Parathyroid adenoma (tissue), 2 donors: ENCODE measurements around the gene PTPRQ.

ENCODE experiments used
- H2AFZ ChIP-seq: fragments of 300-600 bp; sonication (generic); one replicate; pipeline ENCODE4 v1.7.0; 2017; ENCODE audit warnings: antibody characterized with exemption, mild to moderate bottlenecking
- H3K27ac ChIP-seq: fragments of 300-600 bp; sonication (generic); one replicate; pipeline ENCODE4 v1.7.0; 2017
- H3K27me3 ChIP-seq: fragments of 300-600 bp; sonication (generic); one replicate; pipeline ENCODE4 v1.7.0; 2017; ENCODE audit warnings: low read length; ENCODE audit not compliant: control insufficient read depth, insufficient read depth
- H3K36me3 ChIP-seq: fragments of 300-600 bp; sonication (generic); one replicate; pipeline ENCODE4 v1.7.0; 2017; ENCODE audit warnings: low read length; ENCODE audit not compliant: control insufficient read depth, insufficient read depth
- H3K4me1 ChIP-seq: fragments of 300-600 bp; sonication (generic); one replicate; pipeline ENCODE4 v1.7.0; 2017; ENCODE audit warnings: control low read depth
- H3K4me2 ChIP-seq: fragments of 300-600 bp; sonication (generic); one replicate; pipeline ENCODE4 v1.7.0; 2017; ENCODE audit warnings: low read length
- H3K4me3 ChIP-seq: fragments of 300-600 bp; sonication (generic); one replicate; pipeline ENCODE4 v1.7.0; 2017; ENCODE audit warnings: low read depth, low read length
- H3K79me2 ChIP-seq: fragments of 300-600 bp; sonication (generic); one replicate; pipeline ENCODE4 v1.7.0; 2017; ENCODE audit warnings: control low read depth
- H3K9ac ChIP-seq: fragments of 300-600 bp; sonication (generic); one replicate; pipeline ENCODE4 v1.7.0; 2017; ENCODE audit warnings: mild to moderate bottlenecking
- H3K9me3 ChIP-seq: fragments of 300-600 bp; sonication (generic); one replicate; pipeline ENCODE4 v1.7.0; 2017; ENCODE audit warnings: low read length; ENCODE audit not compliant: control insufficient read depth
- TF ChIP-seq, protein P1 (sequence below): fragments of 300-600 bp; sonication (generic); IDR thresholded peaks from one replicate; pipeline ENCODE4 v1.7.0; 2017; ENCODE audit warnings: antibody characterized with exemption, mild to moderate bottlenecking
- donor health status: primary hyperparathyroidism.

PTPRQ gene

DNA sequence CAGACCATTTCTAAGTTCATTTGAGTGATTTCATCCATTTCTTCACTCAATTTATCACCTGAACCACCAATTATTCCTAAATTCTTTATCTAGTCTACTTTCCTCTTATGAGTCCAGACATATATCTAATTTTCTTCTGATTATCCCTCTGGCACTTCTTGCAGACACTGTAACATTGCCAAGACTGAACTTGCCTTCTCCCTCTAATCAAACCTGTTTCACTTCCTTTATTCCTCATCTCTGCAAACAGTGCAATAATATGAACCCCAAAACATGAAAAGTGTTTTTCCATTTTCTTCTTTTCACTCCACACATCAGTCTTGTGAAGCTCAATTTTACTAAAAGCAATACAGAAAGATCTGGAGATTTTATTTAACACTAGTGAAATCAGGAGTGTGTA lies 37.8 kb upstream of the PTPRQ start:
- H3K4me1 ChIP-seq = no peaks in the 10 kb centered on the region
- no peak overlapping the region for H3K4me2 ChIP-seq
- H3K9me3 ChIP-seq = no peaks in the 10 kb centered on the region
- H3K4me3 ChIP-seq = no peak overlapping the region
- H3K27ac ChIP-seq = no peak overlapping the region
- H2AFZ ChIP-seq = no peak overlapping the region
- H3K79me2 ChIP-seq = no peaks in the 10 kb centered on the region
- TF ChIP-seq, protein P1, sequence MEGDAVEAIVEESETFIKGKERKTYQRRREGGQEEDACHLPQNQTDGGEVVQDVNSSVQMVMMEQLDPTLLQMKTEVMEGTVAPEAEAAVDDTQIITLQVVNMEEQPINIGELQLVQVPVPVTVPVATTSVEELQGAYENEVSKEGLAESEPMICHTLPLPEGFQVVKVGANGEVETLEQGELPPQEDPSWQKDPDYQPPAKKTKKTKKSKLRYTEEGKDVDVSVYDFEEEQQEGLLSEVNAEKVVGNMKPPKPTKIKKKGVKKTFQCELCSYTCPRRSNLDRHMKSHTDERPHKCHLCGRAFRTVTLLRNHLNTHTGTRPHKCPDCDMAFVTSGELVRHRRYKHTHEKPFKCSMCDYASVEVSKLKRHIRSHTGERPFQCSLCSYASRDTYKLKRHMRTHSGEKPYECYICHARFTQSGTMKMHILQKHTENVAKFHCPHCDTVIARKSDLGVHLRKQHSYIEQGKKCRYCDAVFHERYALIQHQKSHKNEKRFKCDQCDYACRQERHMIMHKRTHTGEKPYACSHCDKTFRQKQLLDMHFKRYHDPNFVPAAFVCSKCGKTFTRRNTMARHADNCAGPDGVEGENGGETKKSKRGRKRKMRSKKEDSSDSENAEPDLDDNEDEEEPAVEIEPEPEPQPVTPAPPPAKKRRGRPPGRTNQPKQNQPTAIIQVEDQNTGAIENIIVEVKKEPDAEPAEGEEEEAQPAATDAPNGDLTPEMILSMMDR = no peak
- no peak overlapping the region for H3K9ac ChIP-seq
- no peaks in the 10 kb centered on the region for H3K27me3 ChIP-seq
- no peaks in the 10 kb centered on the region for H3K36me3 ChIP-seq

DNA sequence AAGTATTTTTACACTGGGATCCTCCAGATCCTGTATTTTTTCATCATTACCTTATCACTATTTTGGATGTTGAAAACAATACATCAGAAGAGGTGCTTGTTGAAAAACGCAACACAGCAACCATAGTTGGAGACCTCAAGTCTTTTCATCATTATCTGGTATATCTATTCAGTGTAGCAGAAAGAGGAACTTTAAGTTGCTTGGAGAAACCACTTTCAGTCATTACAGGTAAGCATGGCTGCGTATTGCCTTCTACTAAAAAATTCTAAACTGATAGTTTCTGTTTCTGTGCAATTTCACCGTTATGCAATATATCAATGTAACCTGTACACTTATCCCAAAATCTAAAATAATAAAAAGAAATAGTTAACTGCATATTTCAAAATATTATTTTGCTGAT lies 32.2 kb upstream of the PTPRQ start:
- no peaks in the 10 kb centered on the region for H3K9me3 ChIP-seq
- H3K4me1 ChIP-seq = no peaks in the 10 kb centered on the region
- H3K4me3 ChIP-seq = no peak overlapping the region
- no peaks in the 10 kb centered on the region for H3K27me3 ChIP-seq
- TF ChIP-seq, protein P1 = no peak
- no peak overlapping the region for H3K9ac ChIP-seq
- H3K36me3 ChIP-seq = no peaks in the 10 kb centered on the region
- no peak overlapping the region for H2AFZ ChIP-seq
- no peaks in the 10 kb centered on the region for H3K79me2 ChIP-seq
- H3K27ac ChIP-seq = no peak overlapping the region
- no peak overlapping the region for H3K4me2 ChIP-seq

DNA sequence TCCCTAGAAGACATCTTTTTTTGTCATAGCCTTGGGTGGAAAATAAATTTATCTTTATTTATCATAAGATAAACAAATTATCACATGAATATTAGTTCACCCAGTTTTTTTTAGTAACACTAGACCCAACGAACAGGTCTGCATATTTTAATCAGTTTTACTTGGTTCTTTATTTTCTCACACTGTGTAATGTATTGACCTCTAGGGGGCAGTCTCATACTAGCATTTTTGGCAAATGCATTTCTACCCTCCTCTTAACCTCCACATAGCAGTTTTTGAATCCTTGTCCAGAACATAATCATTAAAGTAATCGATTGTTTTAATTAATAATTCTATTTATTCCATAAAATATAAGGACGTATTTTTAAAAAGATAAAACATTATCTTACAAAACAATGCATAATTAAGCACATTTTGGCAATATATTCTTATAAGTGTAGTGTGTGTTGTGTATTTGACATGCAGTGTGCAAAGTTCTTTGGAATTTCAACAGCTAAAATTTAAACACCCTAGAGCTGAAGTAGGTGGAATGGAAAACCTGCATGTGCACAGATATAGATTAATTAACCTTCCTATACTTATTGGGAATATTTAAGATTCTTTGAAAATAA lies 31.6 kb upstream of the PTPRQ start:
- no peaks in the 10 kb centered on the region for H3K36me3 ChIP-seq
- no peaks in the 10 kb centered on the region for H3K9me3 ChIP-seq
- no peaks in the 10 kb centered on the region for H3K79me2 ChIP-seq
- no peak overlapping the region for H3K4me2 ChIP-seq
- H3K9ac ChIP-seq = no peak overlapping the region
- H3K27ac ChIP-seq = no peak overlapping the region
- no peaks in the 10 kb centered on the region for H3K27me3 ChIP-seq
- no peak overlapping the region for H2AFZ ChIP-seq
- no peak overlapping the region for H3K4me3 ChIP-seq
- no peaks in the 10 kb centered on the region for H3K4me1 ChIP-seq
- TF ChIP-seq, protein P1 = peak; percentile 82

DNA sequence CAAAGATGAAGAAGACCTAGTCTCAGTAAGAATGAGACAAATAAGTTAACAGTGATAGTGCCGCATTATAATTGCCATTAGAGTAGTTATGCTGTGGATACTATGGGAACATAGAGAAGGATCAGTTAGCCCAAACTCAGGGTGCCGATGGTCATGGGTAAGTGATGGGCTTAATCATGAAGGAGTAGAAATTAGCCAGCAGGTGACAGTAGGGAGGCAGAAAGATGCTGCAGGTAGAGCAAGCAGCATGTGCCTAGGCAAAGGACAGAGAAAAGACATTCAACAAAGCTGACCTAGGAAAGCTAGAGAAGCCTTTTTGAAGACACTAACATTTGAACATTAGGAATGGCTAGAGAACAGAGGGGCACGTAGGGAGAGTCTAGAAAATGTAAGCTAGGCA lies 30.6 kb upstream of the PTPRQ start:
- TF ChIP-seq, protein P1 = no peak
- Histone ChIP-seq H3K4me2 (no peak overlapping the region), H3K9me3 (no peaks in the 10 kb centered on the region), H3K4me1 (no peaks in the 10 kb centered on the region), H3K9ac (no peak overlapping the region), H2AFZ (no peak overlapping the region), H3K36me3 (no peaks in the 10 kb centered on the region), H3K27ac (no peak overlapping the region), H3K4me3 (no peak overlapping the region), H3K27me3 (no peaks in the 10 kb centered on the region), H3K79me2 (no peaks in the 10 kb centered on the region)

DNA sequence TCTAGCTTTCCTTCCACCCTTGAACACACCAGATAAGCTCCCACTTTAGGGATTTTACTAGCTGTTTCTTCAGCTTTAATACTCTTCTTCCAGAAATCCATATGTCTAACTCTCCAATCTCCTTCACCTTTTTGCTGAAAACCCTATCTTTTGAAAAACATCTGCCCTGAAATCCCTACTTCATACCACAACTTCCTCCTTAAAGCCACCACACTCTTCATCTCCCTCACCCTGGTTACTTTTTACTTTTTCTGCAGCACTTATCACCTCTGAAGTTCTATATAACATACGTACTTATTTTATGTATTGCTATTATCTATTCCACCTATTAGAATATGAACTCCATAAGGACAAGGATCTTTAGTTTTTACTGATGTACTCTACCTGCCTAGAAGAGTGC lies 28.6 kb upstream of the PTPRQ start:
- Histone ChIP-seq H3K4me2 (no peak overlapping the region), H3K9ac (no peak overlapping the region), H3K79me2 (no peaks in the 10 kb centered on the region), H3K9me3 (no peaks in the 10 kb centered on the region), H3K4me3 (no peak overlapping the region), H3K27ac (no peak overlapping the region), H2AFZ (no peak overlapping the region), H3K4me1 (no peaks in the 10 kb centered on the region), H3K36me3 (no peaks in the 10 kb centered on the region), H3K27me3 (no peaks in the 10 kb centered on the region)
- TF ChIP-seq, protein P1 = no peak
